ENCODE measurements around the gene MED20. TPM values are rescaled to one million over a fixed set of nuclear protein-coding genes. Genes with fewer than 3 reads are reported as not detected.

Gene MED20
- total RNA-seq, 1 donor from 2014 or later, result 34.8 TPM

DNA sequence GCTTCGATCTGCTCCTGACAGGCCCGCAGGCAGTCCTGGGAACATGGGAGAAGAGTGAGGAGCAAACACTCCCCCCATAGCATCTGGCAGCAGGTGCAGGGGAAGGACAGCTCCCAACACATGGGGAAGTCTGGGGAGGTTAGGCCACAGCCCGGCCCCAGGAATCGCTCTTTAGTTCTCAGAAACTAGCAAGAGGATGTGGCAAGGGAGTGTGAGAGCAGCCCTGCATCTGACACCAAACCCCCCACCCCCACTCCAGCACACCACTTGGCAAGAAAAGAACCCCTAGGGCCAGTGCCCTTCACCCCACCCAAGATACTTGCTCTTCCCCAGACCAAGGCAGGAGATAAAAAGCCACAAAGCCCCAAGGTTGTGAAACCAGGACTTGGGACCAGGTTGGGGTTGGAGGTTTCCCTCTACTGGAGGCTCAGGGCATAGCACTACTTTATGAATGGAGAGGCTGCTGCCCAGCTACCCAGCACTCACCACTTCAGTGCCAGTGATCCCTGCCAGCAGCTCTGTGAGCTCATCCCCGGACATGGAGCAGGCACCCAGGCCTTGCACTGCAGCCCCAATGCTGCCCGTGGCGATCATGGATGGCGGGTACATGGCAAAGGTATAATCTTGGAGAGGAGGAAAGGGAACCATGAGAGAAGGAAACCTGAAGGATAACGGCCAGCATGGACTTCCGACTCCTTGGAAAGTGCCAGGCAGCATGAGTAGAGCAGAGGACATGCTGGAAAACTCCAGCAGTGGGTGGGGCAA is 15.3 kb upstream of the MED20 start:
- Mint-ChIP-seq H3K9me3 (no peaks in the 10 kb centered on the region), H3K4me1 (peaks cover 32% of the 10 kb centered on the region), H3K27ac (ENCODE audit: unreplicated experiment) (peak overlapping the region; percentile 76), H3K36me3 (ENCODE audit: low read depth) (peaks cover 6% of the 10 kb centered on the region), H3K27me3 (ENCODE audit: low read depth) (peaks cover 6% of the 10 kb centered on the region), H3K4me3 (peak overlapping the region; percentile 80)
- DNase-seq (ENCODE audit: low read depth, low spot score), result peak; percentile 61
- TF ChIP-seq CTCF (conservative IDR thresholded peaks at IDR 0.05), result peak; percentile 78

GRCh38 chr6:41935685-41936072 is 14.7 kb upstream of the MED20 start:
- no peak overlapping the region for H3K27ac Mint-ChIP-seq (ENCODE audit: unreplicated experiment)
- peaks cover 6% of the 10 kb centered on the region for H3K27me3 Mint-ChIP-seq (ENCODE audit: low read depth)
- no peak overlapping the region for H3K4me3 Mint-ChIP-seq
- H3K36me3 Mint-ChIP-seq (ENCODE audit: low read depth), result peaks cover 6% of the 10 kb centered on the region
- peaks cover 32% of the 10 kb centered on the region for H3K4me1 Mint-ChIP-seq
- TF ChIP-seq CTCF (conservative IDR thresholded peaks at IDR 0.05), result no peak
- H3K9me3 Mint-ChIP-seq, result no peaks in the 10 kb centered on the region
- no peak for DNase-seq (ENCODE audit: low read depth, low spot score)

DNA sequence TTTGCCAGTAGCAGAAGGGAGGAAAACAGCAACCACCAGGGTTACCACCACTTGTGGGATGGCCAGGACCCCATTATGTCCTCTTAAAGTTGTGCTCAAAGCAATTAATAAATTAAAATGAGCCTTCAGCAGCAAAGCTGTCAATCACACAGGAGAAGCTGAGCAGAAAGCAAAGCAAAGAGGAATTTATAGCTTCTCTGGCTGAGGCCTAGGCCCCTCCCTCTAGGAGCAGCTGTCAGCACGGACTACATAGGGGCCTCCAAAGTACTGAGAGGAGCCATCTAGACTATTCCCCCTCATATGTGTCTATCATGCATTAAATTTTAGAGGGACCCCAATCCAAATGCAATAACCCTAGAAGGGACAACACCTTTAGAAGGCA is 14.2 kb upstream of the MED20 start:
- Mint-ChIP-seq H3K4me1 (peaks cover 28% of the 10 kb centered on the region), H3K9me3 (no peaks in the 10 kb centered on the region), H3K27me3 (ENCODE audit: low read depth) (peaks cover 4% of the 10 kb centered on the region), H3K27ac (ENCODE audit: unreplicated experiment) (no peak overlapping the region), H3K4me3 (no peak overlapping the region), H3K36me3 (ENCODE audit: low read depth) (peaks cover 6% of the 10 kb centered on the region)
- no peak for DNase-seq (ENCODE audit: low read depth, low spot score)
- no peak for TF ChIP-seq CTCF (conservative IDR thresholded peaks at IDR 0.05)

DNA sequence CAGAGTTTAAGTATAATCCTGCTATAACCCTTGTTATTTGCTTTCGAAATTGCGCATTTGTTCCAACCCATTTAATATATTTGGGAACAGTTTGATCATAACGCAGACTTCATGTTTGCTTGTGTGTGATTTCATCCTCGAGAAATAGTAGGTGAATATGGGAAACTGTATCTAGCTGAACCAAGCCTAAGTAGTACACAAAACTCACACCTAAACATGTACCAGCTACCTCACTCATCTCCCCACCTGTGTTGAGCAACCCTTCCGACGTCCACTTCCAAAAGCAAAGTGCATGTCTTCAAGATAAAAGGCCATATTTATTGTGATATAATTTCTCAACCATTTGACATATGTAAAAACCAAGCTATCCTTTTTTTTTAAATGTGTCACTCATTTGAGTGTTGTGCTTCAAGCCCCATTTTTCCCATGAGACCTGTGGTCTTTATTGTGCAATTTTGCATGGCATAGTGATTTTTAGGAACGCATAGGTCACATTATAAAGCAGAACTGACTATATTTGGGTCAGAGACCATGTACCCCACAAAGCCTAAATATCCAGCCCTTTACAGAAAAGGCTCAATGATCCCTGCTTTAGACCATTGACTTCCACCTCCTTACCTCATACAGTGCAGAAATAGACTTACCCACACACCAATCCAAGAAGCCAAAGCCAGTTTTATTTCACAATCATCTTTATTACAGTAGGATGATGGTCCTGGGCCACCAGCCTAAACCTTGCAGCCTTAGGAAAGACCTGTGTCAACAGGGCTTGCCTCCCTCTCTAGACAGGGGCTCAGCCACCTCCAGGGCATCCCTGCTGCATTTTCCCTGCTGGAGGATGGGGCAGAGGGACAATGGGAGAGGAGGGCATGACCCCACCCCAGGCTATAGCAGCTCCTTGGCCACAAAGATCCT is 13.6 kb upstream of the MED20 start:
- Mint-ChIP-seq H3K36me3 (ENCODE audit: low read depth) (peaks cover 6% of the 10 kb centered on the region), H3K4me1 (peaks cover 21% of the 10 kb centered on the region), H3K4me3 (peak overlapping the region; percentile 61), H3K27me3 (ENCODE audit: low read depth) (no peaks in the 10 kb centered on the region), H3K27ac (ENCODE audit: unreplicated experiment) (no peak overlapping the region), H3K9me3 (no peaks in the 10 kb centered on the region)
- TF ChIP-seq CTCF (conservative IDR thresholded peaks at IDR 0.05), result no peak
- DNase-seq (ENCODE audit: low read depth, low spot score), result no peak

- peaks cover 8% of the 10 kb centered on the region for H3K36me3 Mint-ChIP-seq (ENCODE audit: low read depth)
- H3K4me1 Mint-ChIP-seq, result peaks cover 12% of the 10 kb centered on the region
- no peak for DNase-seq (ENCODE audit: low read depth, low spot score)
- TF ChIP-seq CTCF (conservative IDR thresholded peaks at IDR 0.05), result no peak
- H3K27me3 Mint-ChIP-seq (ENCODE audit: low read depth), result no peaks in the 10 kb centered on the region
- H3K27ac Mint-ChIP-seq (ENCODE audit: unreplicated experiment), result no peak overlapping the region
- no peak overlapping the region for H3K4me3 Mint-ChIP-seq
- H3K9me3 Mint-ChIP-seq, result no peaks in the 10 kb centered on the region
Measured at GRCh38 chr6:41932378-41932777, 11.4 kb upstream of the MED20 start.
